GM12865 (cell line): Measurements from ENCODE around the gene CD3E.

Experiments
- DNase-seq: peaks from one replicate; pipeline ENCODE4 v3.0.0; 2010; ENCODE audit warnings: low read depth
- H3K4me3 ChIP-seq: 2 replicates; pipeline ENCODE4 v1.5.1; 2011; ENCODE audit warnings: mild to moderate bottlenecking, low read depth, low read length, control low read depth
- TF ChIP-seq, protein P1 (sequence below): IDR thresholded peaks from 2 replicates; pipeline ENCODE4 v1.5.1; 2011; ENCODE audit warnings: low read length, control low read depth, low read depth, inconsistent platforms; ENCODE audit not compliant: insufficient read depth; ENCODE audit errors: missing control alignments

CD3E gene

DNA sequence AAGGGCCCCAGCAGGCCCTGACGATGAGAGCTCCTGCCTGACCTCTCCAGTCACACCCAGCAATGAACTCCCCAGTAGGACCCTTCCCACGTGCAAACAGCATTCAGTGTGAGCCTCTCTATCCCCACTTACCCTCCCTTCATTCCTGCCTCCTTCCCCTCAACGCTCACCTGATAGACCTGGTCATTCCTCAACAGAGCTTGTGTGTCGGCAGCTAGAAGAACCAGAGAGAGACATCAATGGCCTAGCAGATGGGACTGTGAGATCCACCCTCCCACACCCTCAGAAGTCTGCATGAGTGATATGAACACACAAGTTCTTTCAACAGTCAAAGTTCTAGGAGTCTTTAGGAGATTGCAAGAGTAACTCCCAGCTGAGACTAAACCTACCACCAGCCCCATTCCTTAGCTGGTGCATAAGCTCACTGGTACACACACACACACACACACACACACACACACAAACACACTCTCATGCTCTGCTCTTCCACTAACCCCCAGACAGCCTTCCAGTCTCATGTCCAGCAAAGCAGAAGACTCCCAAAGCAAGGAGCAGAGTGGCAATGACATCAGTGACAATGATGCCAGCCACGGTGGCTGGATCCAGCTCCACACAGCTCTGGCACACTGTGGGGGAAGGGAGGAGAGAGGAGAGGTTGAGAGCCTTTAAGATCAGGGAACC lies 34.9 kb downstream of the CD3E start:
- TF ChIP-seq, protein P1, sequence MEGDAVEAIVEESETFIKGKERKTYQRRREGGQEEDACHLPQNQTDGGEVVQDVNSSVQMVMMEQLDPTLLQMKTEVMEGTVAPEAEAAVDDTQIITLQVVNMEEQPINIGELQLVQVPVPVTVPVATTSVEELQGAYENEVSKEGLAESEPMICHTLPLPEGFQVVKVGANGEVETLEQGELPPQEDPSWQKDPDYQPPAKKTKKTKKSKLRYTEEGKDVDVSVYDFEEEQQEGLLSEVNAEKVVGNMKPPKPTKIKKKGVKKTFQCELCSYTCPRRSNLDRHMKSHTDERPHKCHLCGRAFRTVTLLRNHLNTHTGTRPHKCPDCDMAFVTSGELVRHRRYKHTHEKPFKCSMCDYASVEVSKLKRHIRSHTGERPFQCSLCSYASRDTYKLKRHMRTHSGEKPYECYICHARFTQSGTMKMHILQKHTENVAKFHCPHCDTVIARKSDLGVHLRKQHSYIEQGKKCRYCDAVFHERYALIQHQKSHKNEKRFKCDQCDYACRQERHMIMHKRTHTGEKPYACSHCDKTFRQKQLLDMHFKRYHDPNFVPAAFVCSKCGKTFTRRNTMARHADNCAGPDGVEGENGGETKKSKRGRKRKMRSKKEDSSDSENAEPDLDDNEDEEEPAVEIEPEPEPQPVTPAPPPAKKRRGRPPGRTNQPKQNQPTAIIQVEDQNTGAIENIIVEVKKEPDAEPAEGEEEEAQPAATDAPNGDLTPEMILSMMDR = no peak

DNA sequence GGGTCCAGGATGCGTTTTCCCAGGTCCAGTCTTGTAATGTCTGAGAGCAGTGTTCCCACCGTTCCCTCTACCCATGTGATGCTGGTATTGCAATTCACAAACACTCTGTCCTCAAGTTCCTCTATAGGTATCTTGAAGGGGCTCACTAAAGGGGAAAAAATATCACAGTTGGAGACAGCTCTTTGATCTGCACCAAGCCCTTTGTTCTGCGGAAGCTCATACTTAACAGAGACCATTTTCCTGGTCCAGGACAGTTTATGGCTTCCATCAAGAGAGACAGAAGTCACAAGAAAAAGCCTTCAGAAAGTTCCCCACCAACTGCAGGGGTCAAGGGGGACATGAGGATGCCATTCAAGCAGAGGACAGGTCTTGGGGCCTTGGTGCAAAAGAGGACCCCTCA lies 35.9 kb downstream of the CD3E start:
- TF ChIP-seq, protein P1 = no peak
- DNase-seq = no peak
- H3K4me3 ChIP-seq = no peak overlapping the region

More for the DNA sequence above, 34.9 kb downstream of the CD3E start:
- no peak for DNase-seq
- H3K4me3 ChIP-seq = no peak overlapping the region

DNA sequence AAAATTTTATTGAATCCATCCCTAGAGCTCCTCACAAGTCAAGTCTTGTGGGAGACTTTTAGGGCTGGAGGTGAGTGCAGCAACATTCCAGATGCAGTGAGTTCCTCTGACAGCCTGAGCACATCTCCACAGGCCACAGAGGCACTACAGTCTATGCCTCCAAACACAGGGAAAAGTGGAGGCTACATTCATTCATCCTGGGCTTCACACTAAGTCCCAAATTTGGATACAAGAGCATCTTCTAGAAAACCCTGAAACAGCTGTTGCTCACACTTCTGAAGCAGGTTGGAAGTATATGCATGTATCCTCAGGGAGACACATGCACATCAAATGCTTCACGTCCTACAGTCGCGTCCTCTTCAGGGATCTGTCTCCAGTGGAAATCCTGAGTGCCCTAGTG lies 36.7 kb downstream of the CD3E start:
- DNase-seq = no peak
- TF ChIP-seq, protein P1 = no peak
- H3K4me3 ChIP-seq = no peak overlapping the region

DNA sequence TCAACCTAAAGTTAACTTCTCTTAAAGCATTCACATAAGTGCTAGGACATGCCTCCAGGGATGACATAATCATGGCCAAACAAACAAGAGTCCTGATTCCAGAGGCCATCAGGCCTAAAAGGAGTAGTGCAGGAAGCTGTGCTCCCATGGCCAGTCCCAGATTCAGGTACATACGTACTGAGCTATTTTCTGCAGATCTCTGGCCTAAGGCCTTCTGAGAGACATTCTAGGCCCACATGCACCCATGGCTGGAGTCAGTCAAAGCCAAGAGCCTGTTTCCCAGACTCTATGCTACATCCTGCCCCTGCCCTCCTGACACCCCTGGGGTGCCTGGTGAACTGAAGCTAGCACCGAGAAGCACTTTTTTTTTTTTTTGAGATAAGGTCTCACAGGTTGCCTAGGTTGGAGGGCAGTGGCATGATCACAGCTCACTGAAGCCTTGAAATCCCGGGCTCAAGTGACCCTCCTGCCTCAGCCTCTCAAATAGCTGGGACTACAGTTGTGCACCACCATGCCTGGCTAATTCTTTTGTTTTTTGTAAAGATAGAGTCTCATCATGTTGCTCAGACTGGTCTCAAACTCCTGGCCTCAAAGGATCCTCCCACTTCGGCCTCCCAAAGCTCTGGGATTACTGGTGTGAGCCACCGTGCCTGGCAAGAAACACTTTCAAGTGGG lies 37.4 kb downstream of the CD3E start:
- H3K4me3 ChIP-seq = no peak overlapping the region
- TF ChIP-seq, protein P1 = no peak
- no peak for DNase-seq

DNA sequence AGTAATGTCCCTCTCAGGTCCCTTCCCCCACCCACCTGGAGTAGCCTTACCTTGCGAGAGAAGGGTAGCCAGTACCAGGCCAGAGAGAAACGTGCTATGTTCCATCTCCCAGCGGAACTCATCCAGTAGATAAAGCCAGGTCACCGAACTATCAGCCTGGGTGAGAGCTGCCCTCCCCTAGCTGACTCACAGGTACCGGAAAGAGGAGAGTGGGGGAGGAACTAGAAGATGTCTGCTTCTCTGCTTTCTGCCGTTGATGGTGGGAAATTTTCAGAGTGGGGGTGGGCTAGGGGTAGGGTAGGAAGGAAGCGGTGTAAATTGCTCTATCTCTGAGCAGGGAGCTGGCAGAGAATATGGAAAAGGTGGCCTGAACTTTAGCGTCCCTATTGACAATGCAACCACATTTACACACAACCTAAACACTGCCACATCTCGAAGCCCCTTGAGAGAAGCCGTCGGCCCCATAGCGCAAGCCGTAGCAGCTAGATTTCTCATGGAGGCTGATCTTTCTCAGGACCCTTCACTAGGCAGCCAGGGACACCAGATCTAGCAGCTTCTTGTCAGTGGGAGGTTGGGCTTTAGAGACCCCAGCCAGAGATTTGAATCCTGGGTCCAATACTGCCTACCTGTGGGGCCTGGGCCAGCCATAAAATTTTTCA lies 38.1 kb downstream of the CD3E start, which contains the start of gene CD3D:
CD3D (minus strand) TSS at position 203 of the 659 bp plus-strand sequence; CDS start at position 105, 98 bp downstream.
- DNase-seq = no peak
- TF ChIP-seq, protein P1 = no peak
- H3K4me3 ChIP-seq = no peak within 1 kb of the TSS

DNA sequence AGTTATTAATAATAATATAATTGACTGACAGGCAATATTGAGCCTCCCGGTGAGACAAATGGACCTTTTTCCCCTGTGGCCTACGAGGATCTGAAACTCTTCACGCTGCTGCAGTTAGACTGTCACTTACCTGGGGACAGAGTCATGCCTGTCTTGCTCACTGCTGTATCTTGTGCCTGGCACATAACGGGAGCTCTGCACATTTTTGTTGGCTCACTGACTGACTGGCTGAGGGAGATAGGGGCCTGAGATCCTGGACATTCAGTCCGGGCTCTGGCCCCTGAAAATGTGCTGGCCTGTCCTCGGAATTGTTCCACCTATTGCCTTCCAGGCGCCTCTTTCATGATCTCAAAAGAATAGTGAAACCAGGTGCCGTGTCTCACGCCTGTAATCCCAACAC lies 38.7 kb downstream of the CD3E start:
- DNase-seq = peak; percentile 38
- H3K4me3 ChIP-seq = no peak overlapping the region
- TF ChIP-seq, protein P1 = no peak
